ENCODE data around the gene KCTD18. TPM values are rescaled to one million over a fixed set of nuclear protein-coding genes. Genes with fewer than 3 reads are reported as not detected.

Gene KCTD18
- total and polyA plus RNA-seq, 10 of the 15 experiments (the other 5 are each of a cell fraction or from before 2014, with no cell fraction given) = 1.4 to 16.9 (median 12.5) TPM

- TF ChIP-seq CEBPZ (IDR thresholded peaks at IDR 0.05; ENCODE audit: low read depth, low read length) (no peak), NFYB (IDR thresholded peaks at IDR 0.05; ENCODE audit: insufficient read depth, low read depth, low read length) (no peak)
- TF ChIP-seq, protein P1, sequence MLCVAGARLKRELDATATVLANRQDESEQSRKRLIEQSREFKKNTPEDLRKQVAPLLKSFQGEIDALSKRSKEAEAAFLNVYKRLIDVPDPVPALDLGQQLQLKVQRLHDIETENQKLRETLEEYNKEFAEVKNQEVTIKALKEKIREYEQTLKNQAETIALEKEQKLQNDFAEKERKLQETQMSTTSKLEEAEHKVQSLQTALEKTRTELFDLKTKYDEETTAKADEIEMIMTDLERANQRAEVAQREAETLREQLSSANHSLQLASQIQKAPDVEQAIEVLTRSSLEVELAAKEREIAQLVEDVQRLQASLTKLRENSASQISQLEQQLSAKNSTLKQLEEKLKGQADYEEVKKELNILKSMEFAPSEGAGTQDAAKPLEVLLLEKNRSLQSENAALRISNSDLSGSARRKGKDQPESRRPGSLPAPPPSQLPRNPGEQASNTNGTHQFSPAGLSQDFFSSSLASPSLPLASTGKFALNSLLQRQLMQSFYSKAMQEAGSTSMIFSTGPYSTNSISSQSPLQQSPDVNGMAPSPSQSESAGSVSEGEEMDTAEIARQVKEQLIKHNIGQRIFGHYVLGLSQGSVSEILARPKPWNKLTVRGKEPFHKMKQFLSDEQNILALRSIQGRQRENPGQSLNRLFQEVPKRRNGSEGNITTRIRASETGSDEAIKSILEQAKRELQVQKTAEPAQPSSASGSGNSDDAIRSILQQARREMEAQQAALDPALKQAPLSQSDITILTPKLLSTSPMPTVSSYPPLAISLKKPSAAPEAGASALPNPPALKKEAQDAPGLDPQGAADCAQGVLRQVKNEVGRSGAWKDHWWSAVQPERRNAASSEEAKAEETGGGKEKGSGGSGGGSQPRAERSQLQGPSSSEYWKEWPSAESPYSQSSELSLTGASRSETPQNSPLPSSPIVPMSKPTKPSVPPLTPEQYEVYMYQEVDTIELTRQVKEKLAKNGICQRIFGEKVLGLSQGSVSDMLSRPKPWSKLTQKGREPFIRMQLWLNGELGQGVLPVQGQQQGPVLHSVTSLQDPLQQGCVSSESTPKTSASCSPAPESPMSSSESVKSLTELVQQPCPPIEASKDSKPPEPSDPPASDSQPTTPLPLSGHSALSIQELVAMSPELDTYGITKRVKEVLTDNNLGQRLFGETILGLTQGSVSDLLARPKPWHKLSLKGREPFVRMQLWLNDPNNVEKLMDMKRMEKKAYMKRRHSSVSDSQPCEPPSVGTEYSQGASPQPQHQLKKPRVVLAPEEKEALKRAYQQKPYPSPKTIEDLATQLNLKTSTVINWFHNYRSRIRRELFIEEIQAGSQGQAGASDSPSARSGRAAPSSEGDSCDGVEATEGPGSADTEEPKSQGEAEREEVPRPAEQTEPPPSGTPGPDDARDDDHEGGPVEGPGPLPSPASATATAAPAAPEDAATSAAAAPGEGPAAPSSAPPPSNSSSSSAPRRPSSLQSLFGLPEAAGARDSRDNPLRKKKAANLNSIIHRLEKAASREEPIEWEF (IDR thresholded peaks at IDR 0.05; ENCODE audit: insufficient replicate concordance, low read depth, low read length) = no peak
These were observed 13.2 kb downstream of the KCTD18 start (continued) for GRCh38 chr2:200496696-200497095.
